Activated naive CD4-positive, alpha-beta T cell treated with anti-CD3 and anti-CD28 coated beads, Interleukin-2, amount 50 U/mL, for 72 hours (primary cell): ENCODE measurements around the gene RAD51B. TPM values are rescaled to one million over a fixed set of nuclear protein-coding genes. Genes with fewer than 3 reads are reported as not detected.

Experiments used
- ATAC-seq, 2 donors: fragments of 150-1000 bp; cut with Tn5 transposase; 2 replicates each; pipeline ENCODE4 v1.10.0; 2021; ENCODE audit warnings: mild to moderate bottlenecking in 2 of 2, moderate library complexity in 2 of 2
- DNase-seq, 2 donors: peaks; one replicate each; pipeline ENCODE4 v3.0.0; 2021 to 2022; ENCODE audit warnings: low spot score in 2 of 2
- H3K27ac Mint-ChIP-seq, 2 donors: one replicate each; pipeline ENCODE4 v1.8.0; 2022; ENCODE audit warnings: mild to moderate bottlenecking in 2 of 2, mixed read lengths in 2 of 2
- H3K36me3 Mint-ChIP-seq, 2 donors: one replicate each; pipeline ENCODE4 v1.8.0; 2022; ENCODE audit warnings: mixed read lengths in 2 of 2
- H3K9me3 Mint-ChIP-seq, 2 donors: one replicate each; pipeline ENCODE4 v1.8.0; 2022; ENCODE audit warnings: mixed read lengths in 2 of 2
- total RNA-seq, 2 donors: library from RNA; stranded (reverse); gene quantifications; one replicate each; pipeline ENCODE4 v1.2.3, GENCODE V29; 2022

The RAD51B gene
- total RNA-seq, 2 donors from 2014 or later: 36.5 to 53.0 TPM

DNA sequence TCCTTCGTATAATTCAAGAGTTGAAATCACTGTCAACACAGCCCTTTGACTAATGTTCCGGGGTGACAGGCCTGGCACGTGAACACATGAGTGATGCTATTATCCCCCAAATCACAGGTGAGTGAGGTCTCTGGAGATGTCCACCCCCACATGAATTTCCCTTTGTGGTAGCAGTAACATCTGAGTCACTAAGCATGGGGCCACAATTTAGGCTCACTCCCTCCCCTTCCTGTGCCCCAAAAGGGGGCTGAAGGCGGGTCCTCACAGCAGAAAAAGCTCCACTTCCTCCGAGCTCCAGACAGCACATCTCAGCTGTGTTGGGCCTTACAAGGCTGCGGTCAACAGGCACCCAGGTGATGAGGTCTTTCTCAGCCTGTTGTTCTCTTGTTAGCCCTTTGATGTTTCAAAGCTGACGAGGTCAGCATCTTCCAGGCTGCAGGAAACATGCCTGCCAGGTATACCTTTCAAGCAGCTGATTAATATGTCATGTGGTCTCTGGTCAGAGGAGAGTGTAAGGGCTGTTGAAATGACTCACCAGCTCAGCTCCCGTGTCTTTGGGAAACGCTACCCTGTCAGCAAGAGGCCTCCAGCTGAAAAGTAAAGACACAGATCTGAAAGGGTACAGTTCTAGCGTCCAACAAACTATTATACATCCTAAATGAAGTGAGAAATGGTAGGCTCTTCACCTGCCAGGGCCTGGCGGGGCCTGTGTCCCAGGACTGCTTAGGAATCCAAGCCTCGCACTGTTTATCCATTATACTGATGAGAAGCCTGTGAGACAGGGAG lies 866.0 kb downstream of the RAD51B start:
- ATAC-seq (peak; percentile 88 to 92), DNase-seq (peak; percentile 71 to 89)
- Mint-ChIP-seq H3K27ac (peak overlapping the region; percentile 85 to 86), H3K9me3 (no peaks in the 10 kb centered on the region), H3K36me3 (no peaks in the 10 kb centered on the region)

DNA sequence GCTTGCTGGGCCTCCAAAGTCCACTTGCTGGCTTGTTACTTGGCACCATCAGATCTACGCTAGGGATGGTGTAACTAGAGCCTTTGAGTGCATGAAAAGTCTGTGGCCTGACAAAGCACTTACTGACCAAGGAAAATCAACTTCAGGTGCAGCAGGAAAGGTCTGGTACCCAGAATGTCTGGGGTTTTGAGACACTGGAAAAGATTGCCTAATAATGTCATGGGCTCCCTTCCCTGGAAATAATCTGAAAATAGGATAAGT lies 866.6 kb downstream of the RAD51B start:
- no peak for DNase-seq
- Mint-ChIP-seq H3K36me3 (no peaks in the 10 kb centered on the region), H3K27ac (peak overlapping the region; percentile 38 to 86), H3K9me3 (no peaks in the 10 kb centered on the region)
- ATAC-seq: no peak

DNA sequence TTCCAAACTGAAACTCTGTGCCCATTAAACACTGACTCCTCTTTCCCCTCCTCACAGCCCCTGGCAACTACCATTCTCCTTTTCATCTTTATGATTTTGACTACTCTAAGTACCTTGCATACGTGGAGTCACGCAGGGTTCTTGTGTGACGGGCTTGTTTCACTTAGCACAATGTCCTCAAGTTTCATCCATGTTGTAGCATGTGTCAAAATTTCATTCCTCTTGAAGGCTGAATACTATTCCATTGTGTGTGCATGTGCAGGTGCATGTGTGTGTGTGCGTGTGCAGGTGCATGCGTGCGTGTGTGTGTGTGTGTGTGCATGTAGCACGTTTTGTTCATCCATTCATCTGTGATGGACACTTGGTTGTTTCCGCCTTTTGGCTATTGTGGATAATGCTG lies 867.1 kb downstream of the RAD51B start:
- Mint-ChIP-seq H3K27ac (no peak overlapping the region), H3K9me3 (no peaks in the 10 kb centered on the region), H3K36me3 (no peaks in the 10 kb centered on the region)
- DNase-seq (no peak), ATAC-seq (no peak)

DNA sequence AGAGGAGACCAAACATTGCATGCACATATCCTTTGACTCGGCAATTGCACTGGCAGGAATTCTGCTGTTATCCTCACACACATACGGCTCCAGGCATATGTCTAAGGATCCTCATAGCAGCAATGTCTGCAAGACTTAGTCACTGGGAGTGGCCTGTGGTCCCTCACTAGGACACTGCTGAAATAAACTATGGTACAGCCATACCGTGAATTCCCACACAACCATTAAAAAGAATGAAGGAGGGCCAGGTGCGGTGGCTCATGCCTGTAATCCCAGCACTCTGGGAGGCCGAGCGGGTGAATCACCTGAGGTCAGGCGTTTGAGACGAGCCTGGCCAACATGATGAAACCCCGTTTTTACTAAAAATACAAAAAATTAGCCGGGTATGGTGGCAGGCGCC lies 868.2 kb downstream of the RAD51B start:
- Mint-ChIP-seq H3K27ac (no peak overlapping the region), H3K9me3 (no peaks in the 10 kb centered on the region), H3K36me3 (no peaks in the 10 kb centered on the region)
- no peak for ATAC-seq
- DNase-seq: no peak

DNA sequence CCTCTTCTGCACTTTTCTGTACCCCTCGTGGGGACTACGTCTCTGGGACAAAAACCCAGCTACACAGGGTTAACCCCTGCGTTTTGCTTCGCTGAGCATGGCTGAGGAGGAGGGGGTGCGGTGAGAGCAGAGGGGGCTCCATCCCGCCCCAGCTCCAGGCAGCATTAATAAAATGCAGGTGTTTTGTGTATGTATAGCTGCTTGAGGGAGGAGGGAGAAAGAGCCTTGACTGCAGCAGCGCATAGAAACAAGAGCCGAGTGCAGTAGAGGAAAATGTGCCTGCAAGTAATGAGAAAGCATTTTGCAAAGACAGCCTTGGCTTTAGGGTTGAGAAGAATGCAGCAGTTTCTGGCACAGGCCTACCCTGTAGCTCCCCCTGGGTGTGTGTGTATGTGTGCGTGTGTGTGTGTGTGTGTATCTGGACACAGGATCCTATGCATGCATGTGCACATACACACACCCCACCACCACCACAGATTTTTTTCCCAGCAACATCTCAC lies 869.3 kb downstream of the RAD51B start:
- H3K27ac Mint-ChIP-seq: peak overlapping the region in 1 of 2 donors; percentile 13
- no peaks in the 10 kb centered on the region for H3K9me3 Mint-ChIP-seq
- no peak for DNase-seq
- no peaks in the 10 kb centered on the region for H3K36me3 Mint-ChIP-seq
- no peak for ATAC-seq

DNA sequence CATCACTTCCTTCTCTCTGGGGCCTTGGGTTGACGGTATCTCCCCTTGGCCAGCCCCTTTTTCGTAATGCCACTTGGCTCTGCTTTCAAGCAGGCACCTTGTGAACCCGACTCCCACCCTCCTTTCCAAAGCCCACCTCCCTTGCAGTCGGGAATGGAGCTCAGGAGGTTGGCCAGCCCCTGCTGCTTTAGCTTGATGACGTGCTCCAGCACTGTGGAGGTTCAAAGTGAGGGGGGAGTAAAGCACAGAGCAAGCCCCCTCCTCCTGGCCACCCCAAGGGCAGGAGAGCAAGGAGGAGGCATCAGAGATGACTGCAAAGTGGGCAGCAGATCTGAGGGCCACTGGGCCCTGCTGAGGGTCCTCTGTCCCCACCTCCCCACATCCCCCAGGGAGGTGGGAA lies 869.9 kb downstream of the RAD51B start:
- H3K36me3 Mint-ChIP-seq: no peaks in the 10 kb centered on the region
- DNase-seq (no peak), ATAC-seq (no peak)
- H3K27ac Mint-ChIP-seq: peak overlapping the region in 1 of 2 donors; percentile 13
- H3K9me3 Mint-ChIP-seq: no peaks in the 10 kb centered on the region

DNA sequence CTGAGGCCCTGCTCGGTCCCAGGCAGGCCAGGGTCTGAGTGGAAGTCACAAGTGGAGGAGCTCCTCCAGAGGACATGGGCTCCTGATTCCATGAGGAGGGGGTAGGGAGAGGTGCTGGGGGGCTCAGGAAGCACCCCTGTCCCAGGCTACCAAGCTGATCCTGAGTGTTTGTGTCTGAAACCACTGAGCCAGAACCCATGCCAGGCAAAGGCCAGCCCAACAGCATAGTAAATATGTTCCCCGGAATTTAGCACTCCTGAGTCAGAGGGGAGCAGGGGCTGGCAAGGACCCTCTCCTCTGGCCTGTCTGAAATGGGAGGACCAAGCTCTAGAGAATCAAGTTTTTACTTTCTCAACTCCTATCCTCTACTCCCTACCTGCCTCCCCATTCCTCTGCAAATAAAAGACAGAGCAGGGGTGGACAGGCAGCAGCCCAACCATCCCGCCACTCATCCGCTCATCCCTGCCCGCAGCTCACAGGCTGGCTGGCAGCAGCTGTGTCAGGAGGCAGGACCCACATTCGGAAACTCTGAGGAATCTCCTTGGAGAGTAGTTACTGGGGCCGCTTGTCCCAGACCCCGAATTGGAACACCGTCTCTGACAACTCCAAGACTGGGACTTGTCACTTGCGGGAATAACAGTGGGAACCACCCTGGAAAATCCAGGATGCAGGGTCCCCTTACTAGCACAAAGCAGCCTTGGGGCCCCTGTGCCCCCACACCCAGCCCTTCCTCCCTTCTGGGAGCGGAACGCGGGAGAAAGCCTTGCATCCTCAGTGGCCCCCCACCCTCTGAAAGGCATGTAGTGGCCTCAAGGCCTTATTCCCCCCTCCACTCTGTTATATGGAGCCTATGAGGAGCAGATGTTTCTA lies 870.7 kb downstream of the RAD51B start:
- peak overlapping the region in 1 of 2 donors; percentile 13 for H3K27ac Mint-ChIP-seq
- ATAC-seq (no peak), DNase-seq (no peak)
- H3K36me3 Mint-ChIP-seq: peaks cover 0 to 3% of the 10 kb centered on the region in 2 donors
- H3K9me3 Mint-ChIP-seq: no peaks in the 10 kb centered on the region

DNA sequence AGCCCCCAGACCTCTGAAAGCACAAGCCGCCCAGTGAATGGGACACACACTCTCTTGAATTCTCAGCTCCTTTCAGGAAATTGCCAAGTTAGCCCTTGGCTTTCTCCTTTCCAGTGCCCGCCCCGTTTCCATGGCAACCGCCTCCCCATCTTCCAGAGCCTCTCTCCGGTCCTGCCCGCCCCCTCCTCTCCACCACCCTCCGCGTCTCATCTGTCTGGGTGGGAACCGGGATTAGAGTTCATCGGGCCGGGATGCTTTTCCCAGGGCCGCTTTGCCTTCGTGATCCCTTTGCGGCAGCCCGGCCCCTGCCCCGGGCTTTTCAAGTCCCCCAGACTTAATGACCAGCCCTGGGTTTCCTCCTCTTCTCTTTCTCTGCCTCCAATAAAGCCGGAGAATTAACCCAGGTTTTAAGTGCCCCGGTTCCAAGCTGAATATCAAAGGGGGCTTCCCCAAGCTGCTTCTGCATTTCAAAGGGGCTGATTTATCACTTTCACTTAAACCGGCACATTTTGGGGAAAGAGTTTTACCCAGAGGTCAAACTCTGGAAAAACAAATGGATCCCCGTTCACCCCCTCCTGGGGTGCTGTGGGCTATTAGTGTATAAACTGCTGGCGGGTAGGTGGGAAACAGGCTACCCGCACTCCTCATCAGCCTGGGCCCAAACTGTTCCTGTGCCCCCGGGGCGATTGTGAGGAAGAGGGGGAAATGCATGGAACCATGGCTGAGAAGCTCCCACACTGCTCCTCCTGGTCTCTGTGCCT lies 871.6 kb downstream of the RAD51B start:
- H3K9me3 Mint-ChIP-seq: no peaks in the 10 kb centered on the region
- H3K27ac Mint-ChIP-seq: no peak overlapping the region
- peaks cover 0 to 4% of the 10 kb centered on the region in 2 donors for H3K36me3 Mint-ChIP-seq

DNA sequence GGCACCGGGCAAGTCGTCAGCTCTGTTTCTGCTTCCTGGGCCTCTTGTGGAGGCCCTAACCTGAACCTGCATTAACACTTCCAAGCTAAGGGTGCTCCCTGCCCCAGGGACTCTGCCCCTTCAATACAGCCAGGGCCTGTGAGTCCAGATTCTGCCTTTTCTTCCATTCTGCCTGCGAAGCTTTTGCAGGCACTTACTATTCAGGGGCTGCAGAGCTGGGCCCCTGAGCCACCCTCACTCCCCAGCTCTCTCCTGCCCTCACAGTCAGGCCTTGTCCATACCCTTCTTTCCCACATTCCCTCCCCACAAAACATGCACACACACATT lies 872.2 kb downstream of the RAD51B start:
- ATAC-seq: no peak
- peaks cover 0 to 4% of the 10 kb centered on the region in 2 donors for H3K36me3 Mint-ChIP-seq
- H3K27ac Mint-ChIP-seq: peak overlapping the region in 1 of 2 donors; percentile 44
- no peak for DNase-seq
- no peaks in the 10 kb centered on the region for H3K9me3 Mint-ChIP-seq

More for the DNA sequence above, 871.6 kb downstream of the RAD51B start:
- DNase-seq (no peak), ATAC-seq (no peak)

DNA sequence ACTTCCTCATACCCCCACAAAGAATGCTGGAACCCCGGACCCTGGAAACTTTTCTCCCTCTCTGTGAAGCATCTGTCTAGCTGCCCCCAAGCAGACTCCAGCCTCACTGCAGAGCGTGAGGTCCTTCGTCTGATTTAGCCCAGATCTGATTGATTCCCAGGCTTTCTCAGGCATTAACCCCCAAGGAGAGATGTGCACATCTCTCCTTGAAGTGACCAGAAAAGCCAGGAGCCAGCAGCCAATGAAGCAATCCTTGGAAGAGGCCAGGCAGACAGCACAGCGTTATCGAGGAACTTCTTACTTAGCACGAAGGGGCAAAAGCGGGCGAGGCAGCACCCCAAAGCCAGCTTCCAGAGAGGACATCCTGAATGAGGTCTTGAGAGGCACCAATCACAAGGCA lies 872.6 kb downstream of the RAD51B start:
- ATAC-seq: no peak
- peaks cover 0 to 4% of the 10 kb centered on the region in 2 donors for H3K36me3 Mint-ChIP-seq
- no peaks in the 10 kb centered on the region for H3K9me3 Mint-ChIP-seq
- DNase-seq: no peak
- no peak overlapping the region for H3K27ac Mint-ChIP-seq

DNA sequence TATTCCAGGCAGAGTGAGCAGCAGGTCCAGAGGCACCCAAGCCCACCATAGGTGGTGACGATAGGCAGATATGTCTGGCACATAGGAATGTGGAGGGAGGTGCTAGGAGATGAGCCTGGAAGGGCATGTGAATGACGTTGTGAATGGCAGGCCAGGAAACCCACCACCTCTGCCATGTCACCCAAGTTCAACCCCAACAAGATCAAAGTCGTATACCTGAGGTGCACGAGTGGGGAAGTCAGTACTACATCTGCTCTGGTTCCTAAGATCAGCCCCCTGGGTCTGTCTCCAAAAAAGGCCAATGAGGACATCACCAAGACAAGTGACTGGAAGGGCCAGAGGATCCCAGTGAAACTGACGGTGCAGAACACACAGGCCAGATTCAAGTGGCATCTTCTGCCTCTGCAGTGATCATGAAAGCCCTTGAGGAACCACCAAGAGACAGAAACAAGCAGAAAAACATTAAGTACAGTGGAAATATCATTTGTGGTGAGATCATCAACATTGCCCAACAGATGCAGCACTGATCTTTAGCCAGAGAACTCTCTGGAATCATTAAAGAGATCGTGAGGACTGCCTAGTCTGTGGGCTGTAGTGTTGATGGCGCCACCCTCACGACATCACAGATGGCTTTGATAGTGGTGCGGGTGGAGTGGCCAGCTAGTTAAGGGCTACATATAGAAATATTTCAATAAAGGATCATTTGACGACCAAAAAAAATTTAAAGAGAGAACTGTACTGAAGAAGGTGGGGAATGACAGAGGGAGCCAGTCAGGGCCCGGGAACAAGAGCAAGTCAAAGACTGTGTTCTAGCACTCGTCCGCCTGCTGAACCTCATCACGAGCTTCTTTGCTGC lies 873.6 kb downstream of the RAD51B start:
- H3K36me3 Mint-ChIP-seq: peaks cover 0 to 4% of the 10 kb centered on the region in 2 donors
- ATAC-seq (no peak), DNase-seq (no peak)
- peak overlapping the region in 1 of 2 donors; percentile 3 for H3K27ac Mint-ChIP-seq
- peaks cover 0 to 3% of the 10 kb centered on the region in 2 donors for H3K9me3 Mint-ChIP-seq

DNA sequence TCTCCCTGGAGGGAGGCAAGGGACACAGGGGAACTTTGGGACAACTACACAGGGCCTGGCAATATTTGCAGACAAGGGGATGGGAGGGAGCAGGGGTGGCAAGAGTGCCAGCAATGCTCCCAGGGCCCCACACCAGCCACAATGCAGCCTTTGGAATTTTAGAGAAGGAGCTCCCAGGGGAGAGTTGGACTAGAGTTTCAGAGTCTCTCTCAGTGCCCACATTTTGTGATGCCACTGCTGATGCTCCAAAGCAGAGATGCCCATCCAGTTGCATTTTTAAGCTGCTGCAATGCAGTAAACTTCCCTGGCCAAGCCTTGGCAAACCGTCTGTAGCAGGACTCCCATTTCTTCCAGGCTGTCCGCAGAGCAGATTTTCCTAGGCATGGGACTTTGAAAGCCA lies 874.3 kb downstream of the RAD51B start:
- DNase-seq: no peak
- no peak for ATAC-seq
- Mint-ChIP-seq H3K27ac (no peak overlapping the region), H3K9me3 (peaks cover 0 to 3% of the 10 kb centered on the region in 2 donors), H3K36me3 (peaks cover 0 to 4% of the 10 kb centered on the region in 2 donors)

DNA sequence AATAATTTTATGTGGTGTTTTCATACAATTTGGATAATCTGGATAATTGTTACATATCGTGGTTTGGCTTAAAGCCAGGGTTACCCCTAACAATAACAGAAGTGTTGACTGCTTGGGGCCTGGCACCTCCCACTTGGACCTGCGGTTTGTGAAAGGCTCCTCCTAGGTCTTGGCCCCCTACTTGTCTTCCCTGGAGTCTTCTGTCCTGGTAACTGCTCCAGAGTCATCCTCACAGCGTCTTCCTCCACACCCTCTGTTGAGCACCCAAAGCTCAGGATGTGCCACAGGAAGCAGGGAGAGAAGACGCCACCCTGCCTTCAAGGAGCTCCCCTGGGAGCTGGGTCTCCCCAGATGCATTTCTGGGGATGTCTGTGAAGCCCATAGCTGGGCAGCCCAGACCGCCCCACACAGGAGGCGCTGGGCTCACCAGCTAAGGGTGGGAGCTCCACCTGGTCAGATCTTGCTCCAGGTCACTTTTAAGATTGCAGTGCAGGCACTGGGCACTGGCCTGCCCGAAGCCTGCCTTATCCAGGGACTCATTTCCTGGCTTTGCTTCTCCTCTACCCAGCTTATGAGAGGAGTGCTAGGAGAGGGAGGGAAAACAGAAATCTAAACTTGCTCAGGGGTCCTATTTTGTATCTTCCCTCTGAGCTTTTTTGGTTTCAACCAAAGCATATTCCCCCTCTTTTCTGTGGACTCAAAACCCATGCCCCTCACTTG lies 875.1 kb downstream of the RAD51B start:
- H3K27ac Mint-ChIP-seq: no peak overlapping the region
- peaks cover 0 to 4% of the 10 kb centered on the region in 2 donors for H3K36me3 Mint-ChIP-seq
- DNase-seq: no peak

DNA sequence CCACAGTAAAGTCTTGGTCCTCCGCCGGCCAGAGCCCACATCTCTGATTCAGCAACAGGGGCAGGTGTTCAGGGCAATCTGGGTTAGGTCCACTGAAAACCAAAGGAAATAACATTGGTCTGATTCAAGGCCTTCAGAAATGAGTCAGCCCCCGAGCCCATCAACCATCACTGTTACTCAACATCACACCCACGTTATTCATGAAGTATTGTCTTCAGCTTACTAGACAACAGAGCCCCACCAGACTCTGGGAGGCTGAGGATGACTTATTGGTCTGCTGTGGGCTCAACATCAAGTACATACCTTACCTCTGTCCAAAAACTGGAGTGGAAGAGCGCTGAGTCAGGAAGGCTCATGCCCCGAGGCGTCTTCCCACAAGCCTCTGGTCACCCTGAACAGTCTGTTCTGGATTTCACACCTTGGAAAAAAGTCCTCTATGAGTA lies 875.8 kb downstream of the RAD51B start:
- DNase-seq (peak in 1 of 2 donors; percentile 60), ATAC-seq (peak; percentile 95 to 96)
- peak overlapping the region in 1 of 2 donors; percentile 65 for H3K27ac Mint-ChIP-seq
- peaks cover 0 to 3% of the 10 kb centered on the region in 2 donors for H3K9me3 Mint-ChIP-seq
- H3K36me3 Mint-ChIP-seq: peaks cover 0 to 4% of the 10 kb centered on the region in 2 donors

More for the DNA sequence above, 875.1 kb downstream of the RAD51B start:
- peaks cover 0 to 3% of the 10 kb centered on the region in 2 donors for H3K9me3 Mint-ChIP-seq
- ATAC-seq: no peak

DNA sequence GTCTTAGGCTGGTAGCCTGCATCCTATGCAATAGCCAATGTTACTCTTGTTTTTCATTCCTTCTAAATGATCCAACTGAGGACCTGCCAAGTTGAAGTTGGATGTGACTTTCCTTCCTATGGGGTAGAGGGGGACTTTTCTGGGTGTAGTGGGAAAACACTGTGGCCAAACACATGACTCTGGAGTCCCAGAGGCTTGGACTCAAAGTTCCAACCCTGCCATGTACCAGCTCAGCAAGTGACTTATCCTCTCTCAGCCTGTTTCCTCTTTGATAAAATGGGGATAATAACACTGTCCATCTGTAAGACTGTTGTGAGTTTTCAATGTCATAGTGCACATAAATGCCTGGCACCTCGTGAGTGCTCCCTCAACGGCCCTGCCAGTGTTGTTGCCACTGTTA lies 876.3 kb downstream of the RAD51B start:
- H3K27ac Mint-ChIP-seq: no peak overlapping the region
- H3K9me3 Mint-ChIP-seq: peaks cover 0 to 5% of the 10 kb centered on the region in 2 donors
- ATAC-seq: no peak
- DNase-seq: no peak
- H3K36me3 Mint-ChIP-seq: peaks cover 0 to 4% of the 10 kb centered on the region in 2 donors
